ENCODE data around the gene KCNH8.

KCNH8 gene

GRCh38 chr3:19428729-19429128, 280.4 kb downstream of the KCNH8 start:
- DNase-seq (ENCODE audit: insufficient read length, low spot score) (no peak), FAIRE-seq (no peak)
- no peak for TF ChIP-seq POLR2AphosphoS5 (IDR thresholded peaks at IDR 0.05; ENCODE audit: low read depth, low read length)
- TF ChIP-seq POU2F2 (IDR thresholded peaks at IDR 0.05; ENCODE audit: low read depth, low read length), result no peak
- no peak for TF ChIP-seq TAF1 (IDR thresholded peaks at IDR 0.05; ENCODE audit: low read depth, low read length)
- TF ChIP-seq SPI1 (IDR thresholded peaks at IDR 0.05; ENCODE audit: low read depth, low read length), result no peak
- no peak for TF ChIP-seq PAX5 (IDR thresholded peaks at IDR 0.05; ENCODE audit: insufficient read depth, low read length, severe bottlenecking)
- no peak for TF ChIP-seq POLR2A (IDR thresholded peaks at IDR 0.05; ENCODE audit: low read depth, low read length)

GRCh38 chr3:19432669-19433068, 284.4 kb downstream of the KCNH8 start:
- FAIRE-seq (no peak), DNase-seq (ENCODE audit: insufficient read length, low spot score) (no peak)
- TF ChIP-seq SPI1 (IDR thresholded peaks at IDR 0.05; ENCODE audit: low read depth, low read length), result no peak
- TF ChIP-seq PAX5 (IDR thresholded peaks at IDR 0.05; ENCODE audit: insufficient read depth, low read length, severe bottlenecking), result no peak
- no peak for TF ChIP-seq POLR2AphosphoS5 (IDR thresholded peaks at IDR 0.05; ENCODE audit: low read depth, low read length)
- TF ChIP-seq POLR2A (IDR thresholded peaks at IDR 0.05; ENCODE audit: low read depth, low read length), result no peak
- TF ChIP-seq TAF1 (IDR thresholded peaks at IDR 0.05; ENCODE audit: low read depth, low read length), result no peak
- TF ChIP-seq POU2F2 (IDR thresholded peaks at IDR 0.05; ENCODE audit: low read depth, low read length), result no peak

GRCh38 chr3:19436746-19437145, 288.4 kb downstream of the KCNH8 start:
- TF ChIP-seq TAF1 (IDR thresholded peaks at IDR 0.05; ENCODE audit: low read depth, low read length) (no peak), POU2F2 (IDR thresholded peaks at IDR 0.05; ENCODE audit: low read depth, low read length) (no peak), PAX5 (IDR thresholded peaks at IDR 0.05; ENCODE audit: insufficient read depth, low read length, severe bottlenecking) (no peak), POLR2A (IDR thresholded peaks at IDR 0.05; ENCODE audit: low read depth, low read length) (no peak), SPI1 (IDR thresholded peaks at IDR 0.05; ENCODE audit: low read depth, low read length) (no peak)
- no peak for DNase-seq (ENCODE audit: insufficient read length, low spot score)
- FAIRE-seq, result no peak

- TF ChIP-seq POU2F2 (IDR thresholded peaks at IDR 0.05; ENCODE audit: low read depth, low read length), result no peak
- no peak for TF ChIP-seq TAF1 (IDR thresholded peaks at IDR 0.05; ENCODE audit: low read depth, low read length)
- no peak for TF ChIP-seq PAX5 (IDR thresholded peaks at IDR 0.05; ENCODE audit: insufficient read depth, low read length, severe bottlenecking)
- TF ChIP-seq SPI1 (IDR thresholded peaks at IDR 0.05; ENCODE audit: low read depth, low read length), result no peak
- TF ChIP-seq POLR2AphosphoS5 (IDR thresholded peaks at IDR 0.05; ENCODE audit: low read depth, low read length), result no peak
- no peak for TF ChIP-seq POLR2A (IDR thresholded peaks at IDR 0.05; ENCODE audit: low read depth, low read length)
- DNase-seq (ENCODE audit: insufficient read length, low spot score), result no peak
- no peak for FAIRE-seq
Observed at GRCh38 chr3:19439944-19440343, 291.6 kb downstream of the KCNH8 start.

- TF ChIP-seq POLR2AphosphoS5 (IDR thresholded peaks at IDR 0.05; ENCODE audit: low read depth, low read length), result no peak
- no peak for TF ChIP-seq PAX5 (IDR thresholded peaks at IDR 0.05; ENCODE audit: insufficient read depth, low read length, severe bottlenecking)
- TF ChIP-seq TAF1 (IDR thresholded peaks at IDR 0.05; ENCODE audit: low read depth, low read length), result no peak
- no peak for TF ChIP-seq SPI1 (IDR thresholded peaks at IDR 0.05; ENCODE audit: low read depth, low read length)
- TF ChIP-seq POU2F2 (IDR thresholded peaks at IDR 0.05; ENCODE audit: low read depth, low read length), result no peak
- TF ChIP-seq POLR2A (IDR thresholded peaks at IDR 0.05; ENCODE audit: low read depth, low read length), result no peak
- no peak for FAIRE-seq
- DNase-seq (ENCODE audit: insufficient read length, low spot score), result no peak
Observed at GRCh38 chr3:19446138-19446537, 297.8 kb downstream of the KCNH8 start.

- FAIRE-seq, result no peak
- TF ChIP-seq SPI1 (IDR thresholded peaks at IDR 0.05; ENCODE audit: low read depth, low read length) (no peak), PAX5 (IDR thresholded peaks at IDR 0.05; ENCODE audit: insufficient read depth, low read length, severe bottlenecking) (no peak), POLR2AphosphoS5 (IDR thresholded peaks at IDR 0.05; ENCODE audit: low read depth, low read length) (no peak)
- no peak for DNase-seq (ENCODE audit: insufficient read length, low spot score)
Observed at GRCh38 chr3:19446687-19447086, 298.4 kb downstream of the KCNH8 start.

GRCh38 chr3:19455546-19455945, 307.2 kb downstream of the KCNH8 start:
- TF ChIP-seq POLR2AphosphoS5 (IDR thresholded peaks at IDR 0.05; ENCODE audit: low read depth, low read length) (no peak), SPI1 (IDR thresholded peaks at IDR 0.05; ENCODE audit: low read depth, low read length) (no peak), POLR2A (IDR thresholded peaks at IDR 0.05; ENCODE audit: low read depth, low read length) (no peak), POU2F2 (IDR thresholded peaks at IDR 0.05; ENCODE audit: low read depth, low read length) (no peak), PAX5 (IDR thresholded peaks at IDR 0.05; ENCODE audit: insufficient read depth, low read length, severe bottlenecking) (no peak)
- FAIRE-seq (no peak), DNase-seq (ENCODE audit: insufficient read length, low spot score) (no peak)

GRCh38 chr3:19456738-19457137, 308.4 kb downstream of the KCNH8 start:
- DNase-seq (ENCODE audit: insufficient read length, low spot score) (no peak), FAIRE-seq (no peak)
- TF ChIP-seq PAX5 (IDR thresholded peaks at IDR 0.05; ENCODE audit: insufficient read depth, low read length, severe bottlenecking) (no peak), TAF1 (IDR thresholded peaks at IDR 0.05; ENCODE audit: low read depth, low read length) (no peak), POLR2AphosphoS5 (IDR thresholded peaks at IDR 0.05; ENCODE audit: low read depth, low read length) (no peak), POU2F2 (IDR thresholded peaks at IDR 0.05; ENCODE audit: low read depth, low read length) (no peak), SPI1 (IDR thresholded peaks at IDR 0.05; ENCODE audit: low read depth, low read length) (no peak), POLR2A (IDR thresholded peaks at IDR 0.05; ENCODE audit: low read depth, low read length) (no peak)

- FAIRE-seq (no peak), DNase-seq (ENCODE audit: insufficient read length, low spot score) (no peak)
- no peak for TF ChIP-seq POLR2AphosphoS5 (IDR thresholded peaks at IDR 0.05; ENCODE audit: low read depth, low read length)
- TF ChIP-seq POLR2A (IDR thresholded peaks at IDR 0.05; ENCODE audit: low read depth, low read length), result no peak
- no peak for TF ChIP-seq SPI1 (IDR thresholded peaks at IDR 0.05; ENCODE audit: low read depth, low read length)
- no peak for TF ChIP-seq TAF1 (IDR thresholded peaks at IDR 0.05; ENCODE audit: low read depth, low read length)
- TF ChIP-seq POU2F2 (IDR thresholded peaks at IDR 0.05; ENCODE audit: low read depth, low read length), result no peak
- no peak for TF ChIP-seq PAX5 (IDR thresholded peaks at IDR 0.05; ENCODE audit: insufficient read depth, low read length, severe bottlenecking)
Observed at GRCh38 chr3:19457449-19457848, 309.1 kb downstream of the KCNH8 start.

- DNase-seq (ENCODE audit: insufficient read length, low spot score), result no peak
- FAIRE-seq, result no peak
- TF ChIP-seq POLR2AphosphoS5 (IDR thresholded peaks at IDR 0.05; ENCODE audit: low read depth, low read length) (no peak), POU2F2 (IDR thresholded peaks at IDR 0.05; ENCODE audit: low read depth, low read length) (no peak), PAX5 (IDR thresholded peaks at IDR 0.05; ENCODE audit: insufficient read depth, low read length, severe bottlenecking) (no peak), SPI1 (IDR thresholded peaks at IDR 0.05; ENCODE audit: low read depth, low read length) (no peak), POLR2A (IDR thresholded peaks at IDR 0.05; ENCODE audit: low read depth, low read length) (no peak), TAF1 (IDR thresholded peaks at IDR 0.05; ENCODE audit: low read depth, low read length) (no peak)
Observed at GRCh38 chr3:19467761-19468160, 319.5 kb downstream of the KCNH8 start.
